Measurements from ENCODE around the gene NAP1L4.

DNA sequence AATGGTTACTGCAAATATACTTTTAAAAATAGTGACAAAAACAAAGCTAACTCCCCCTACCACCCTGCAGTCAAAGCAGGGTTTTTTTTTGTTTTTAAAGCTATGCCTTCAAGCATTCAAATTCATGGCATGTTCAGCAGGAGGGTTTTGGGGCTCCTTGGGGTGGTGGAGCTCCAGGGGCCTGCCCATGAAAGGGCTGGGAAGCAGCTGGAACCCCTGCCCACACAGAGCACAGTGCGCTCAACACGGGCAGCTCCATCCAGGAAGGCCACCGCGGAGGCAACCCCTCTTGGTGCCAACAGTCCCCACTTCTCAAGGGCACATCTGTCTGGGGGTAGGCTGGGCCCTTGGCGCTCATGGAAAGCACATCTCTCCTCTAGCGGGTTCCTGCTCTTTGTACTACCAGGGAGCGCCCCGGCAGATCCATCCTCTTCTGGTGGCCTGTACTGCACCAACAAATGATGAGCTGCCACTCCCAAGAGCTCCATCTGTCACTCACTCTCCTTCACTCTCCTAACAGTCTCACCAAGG, 46.3 kb downstream of the NAP1L4 start:
- TF ChIP-seq, protein P1, sequence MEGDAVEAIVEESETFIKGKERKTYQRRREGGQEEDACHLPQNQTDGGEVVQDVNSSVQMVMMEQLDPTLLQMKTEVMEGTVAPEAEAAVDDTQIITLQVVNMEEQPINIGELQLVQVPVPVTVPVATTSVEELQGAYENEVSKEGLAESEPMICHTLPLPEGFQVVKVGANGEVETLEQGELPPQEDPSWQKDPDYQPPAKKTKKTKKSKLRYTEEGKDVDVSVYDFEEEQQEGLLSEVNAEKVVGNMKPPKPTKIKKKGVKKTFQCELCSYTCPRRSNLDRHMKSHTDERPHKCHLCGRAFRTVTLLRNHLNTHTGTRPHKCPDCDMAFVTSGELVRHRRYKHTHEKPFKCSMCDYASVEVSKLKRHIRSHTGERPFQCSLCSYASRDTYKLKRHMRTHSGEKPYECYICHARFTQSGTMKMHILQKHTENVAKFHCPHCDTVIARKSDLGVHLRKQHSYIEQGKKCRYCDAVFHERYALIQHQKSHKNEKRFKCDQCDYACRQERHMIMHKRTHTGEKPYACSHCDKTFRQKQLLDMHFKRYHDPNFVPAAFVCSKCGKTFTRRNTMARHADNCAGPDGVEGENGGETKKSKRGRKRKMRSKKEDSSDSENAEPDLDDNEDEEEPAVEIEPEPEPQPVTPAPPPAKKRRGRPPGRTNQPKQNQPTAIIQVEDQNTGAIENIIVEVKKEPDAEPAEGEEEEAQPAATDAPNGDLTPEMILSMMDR (IDR thresholded peaks at IDR 0.05): no peak
- no peak for TF ChIP-seq ZFX (IDR thresholded peaks at IDR 0.05; ENCODE audit: borderline replicate concordance)

Data from 22Rv1 (cell line).